Panc1 (cell line): Measurements from ENCODE around the gene LRP1B. TPM values are rescaled to one million over a fixed set of nuclear protein-coding genes. Genes with fewer than 3 reads are reported as not detected.

Experiments used
- ATAC-seq: fragments of 200-7000 bp; cut with Tn5 transposase; 2 replicates; pipeline ENCODE4 v1.9.1; 2020; ENCODE audit warnings: mild to moderate bottlenecking, moderate library complexity
- BruUV-seq: library from RNA; stranded (reverse); fragments of 400-500 nt; replicated peaks from 2 replicates; lab custom pipeline; 2021; lab: Mats Ljungman, UMichigan
- CTCF ChIA-PET: fragments of 300-600 bp; sonication (Branson Sonifier 250); formaldehyde crosslinking; loops from one replicate; lab custom pipeline; 2022; ENCODE audit warnings: antibody characterized with exemption; lab: Charles Lee
- POLR2A ChIA-PET: fragments of 300-600 bp; sonication (Branson Sonifier 250); formaldehyde crosslinking; loops from one replicate; lab custom pipeline; 2022; ENCODE audit warnings: antibody characterized with exemption; lab: Charles Lee
- DNase-seq: peaks from one replicate; pipeline ENCODE4 v3.0.0-alpha.2; 2010; ENCODE audit warnings: low read depth, low spot score
- H3K27ac ChIP-seq: 2 replicates; pipeline ENCODE4 v1.5.1; 2011; ENCODE audit warnings: mild to moderate bottlenecking, low read length, inconsistent platforms
- H3K27me3 ChIP-seq: fragments of 200-500 bp; sonication (Bioruptor generic); 2 replicates; pipeline ENCODE4 v1.6.0; 2014; ENCODE audit warnings: low read length, inconsistent platforms; ENCODE audit not compliant: control insufficient read depth, insufficient read depth
- H3K36me3 ChIP-seq: fragments of 200-500 bp; sonication (Bioruptor generic); 2 replicates; pipeline ENCODE4 v1.5.1; 2014; ENCODE audit warnings: inconsistent platforms, mild to moderate bottlenecking, low read length, moderate library complexity; ENCODE audit not compliant: control insufficient read depth, insufficient read depth
- H3K4me1 ChIP-seq: 2 replicates; pipeline ENCODE4 v1.5.1; 2011; ENCODE audit warnings: inconsistent platforms, mild to moderate bottlenecking, low read length, moderate library complexity; ENCODE audit not compliant: control insufficient read depth, insufficient read depth
- H3K4me3 ChIP-seq, 2 experiments: 2 replicates each; pipeline ENCODE4 v1.5.1; 2011 to 2012; ENCODE audit warnings: low read depth in 2 of 2, low read length in 2 of 2, mild to moderate bottlenecking in 2 of 2, inconsistent platforms in 1 of 2, moderate library complexity in 1 of 2
- H3K9me3 ChIP-seq: fragments of 200-500 bp; sonication (Bioruptor generic); 2 replicates; pipeline ENCODE4 v1.5.1; 2014; ENCODE audit warnings: low read depth, mild to moderate bottlenecking, inconsistent platforms, low read length, moderate library complexity; ENCODE audit not compliant: control insufficient read depth, insufficient read depth
- POLR2AphosphoS5 ChIP-seq: IDR thresholded peaks from 2 replicates; pipeline ENCODE4 v1.6.1; 2012; ENCODE audit warnings: mild to moderate bottlenecking, low read depth, low read length, moderate library complexity
- SIN3A ChIP-seq: IDR thresholded peaks from 2 replicates; pipeline ENCODE4 v1.6.1; 2012; ENCODE audit warnings: low read depth, mild to moderate bottlenecking, low read length, moderate library complexity, borderline replicate concordance; ENCODE audit not compliant: insufficient read depth
- TCF7L2 ChIP-seq: IDR thresholded peaks from 2 replicates; pipeline ENCODE4 v1.6.1; 2011; ENCODE audit warnings: mild to moderate bottlenecking, low read depth, low read length, inconsistent platforms
- in situ Hi-C: cut with HindIII; loops from 2 replicates; pipeline ENCODE4 v1.10.0; 2016; ENCODE audit warnings: low sequenced_read_pairs, low pct_unique_long_range_greater_than_20kb
- intact Hi-C: fragments of 100-400 bp; cut with micrococcal nuclease; formaldehyde crosslinking; loops from one replicate; pipeline ENCODE4 v1.10.0; 2022; ENCODE audit not compliant: unreplicated experiment
- total RNA-seq: library from RNA; stranded (reverse); gene quantifications from one replicate; pipeline ENCODE4 v1.2.1, GENCODE V29; 2021; ENCODE audit not compliant: unreplicated experiment
- TF ChIP-seq, protein P1 (sequence below): fragments of 450-650 bp; IDR thresholded peaks from 2 replicates; pipeline ENCODE4 v1.5.1; 2017; ENCODE audit warnings: mild to moderate bottlenecking
- TF ChIP-seq, protein P2 (sequence below), 2 experiments: IDR thresholded peaks; 2 replicates each; pipeline ENCODE4 v1.6.1; 2011 to 2012; ENCODE audit warnings: low read depth in 2 of 2, control low read depth in 1 of 2, low read length in 1 of 2, mild to moderate bottlenecking in 1 of 2, moderate library complexity in 1 of 2; ENCODE audit not compliant: insufficient read depth in 1 of 2

LRP1B gene
- total RNA-seq, 1 experiment from 2014 or later, result 0.54 TPM

DNA sequence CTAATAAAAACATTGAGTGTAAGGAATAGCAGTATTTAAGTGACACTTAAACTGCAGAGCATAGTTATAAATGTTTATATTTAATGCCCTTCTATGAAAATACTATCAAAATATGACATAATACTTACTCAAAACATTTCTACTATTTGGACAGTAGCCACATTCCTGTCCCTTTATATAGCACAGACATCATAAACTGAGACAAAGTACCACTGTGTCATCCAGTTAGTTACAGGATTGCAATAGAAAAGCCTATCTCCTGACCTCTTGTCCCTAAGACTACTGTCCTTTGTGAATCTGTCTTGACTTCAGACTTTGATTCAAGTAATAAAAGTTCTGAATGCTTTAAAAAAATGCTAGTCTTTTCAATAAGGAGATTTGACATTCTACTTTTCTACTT, 1822.1 kb downstream of the LRP1B start:
- Histone ChIP-seq H3K4me1 (no peaks in the 10 kb centered on the region), H3K9me3 (no peaks in the 10 kb centered on the region), H3K4me3 (no peak overlapping the region), H3K27me3 (no peaks in the 10 kb centered on the region), H3K36me3 (no peaks in the 10 kb centered on the region), H3K27ac (no peak overlapping the region)
- DNase-seq (no peak), ATAC-seq (no peak)
- ChIA-PET CTCF (no interaction called here), POLR2A (no interaction called here)
- TF ChIP-seq SIN3A (no peak), POLR2AphosphoS5 (no peak), TCF7L2 (no peak)
- TF ChIP-seq, protein P1, sequence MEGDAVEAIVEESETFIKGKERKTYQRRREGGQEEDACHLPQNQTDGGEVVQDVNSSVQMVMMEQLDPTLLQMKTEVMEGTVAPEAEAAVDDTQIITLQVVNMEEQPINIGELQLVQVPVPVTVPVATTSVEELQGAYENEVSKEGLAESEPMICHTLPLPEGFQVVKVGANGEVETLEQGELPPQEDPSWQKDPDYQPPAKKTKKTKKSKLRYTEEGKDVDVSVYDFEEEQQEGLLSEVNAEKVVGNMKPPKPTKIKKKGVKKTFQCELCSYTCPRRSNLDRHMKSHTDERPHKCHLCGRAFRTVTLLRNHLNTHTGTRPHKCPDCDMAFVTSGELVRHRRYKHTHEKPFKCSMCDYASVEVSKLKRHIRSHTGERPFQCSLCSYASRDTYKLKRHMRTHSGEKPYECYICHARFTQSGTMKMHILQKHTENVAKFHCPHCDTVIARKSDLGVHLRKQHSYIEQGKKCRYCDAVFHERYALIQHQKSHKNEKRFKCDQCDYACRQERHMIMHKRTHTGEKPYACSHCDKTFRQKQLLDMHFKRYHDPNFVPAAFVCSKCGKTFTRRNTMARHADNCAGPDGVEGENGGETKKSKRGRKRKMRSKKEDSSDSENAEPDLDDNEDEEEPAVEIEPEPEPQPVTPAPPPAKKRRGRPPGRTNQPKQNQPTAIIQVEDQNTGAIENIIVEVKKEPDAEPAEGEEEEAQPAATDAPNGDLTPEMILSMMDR, result no peak
- TF ChIP-seq, protein P2, sequence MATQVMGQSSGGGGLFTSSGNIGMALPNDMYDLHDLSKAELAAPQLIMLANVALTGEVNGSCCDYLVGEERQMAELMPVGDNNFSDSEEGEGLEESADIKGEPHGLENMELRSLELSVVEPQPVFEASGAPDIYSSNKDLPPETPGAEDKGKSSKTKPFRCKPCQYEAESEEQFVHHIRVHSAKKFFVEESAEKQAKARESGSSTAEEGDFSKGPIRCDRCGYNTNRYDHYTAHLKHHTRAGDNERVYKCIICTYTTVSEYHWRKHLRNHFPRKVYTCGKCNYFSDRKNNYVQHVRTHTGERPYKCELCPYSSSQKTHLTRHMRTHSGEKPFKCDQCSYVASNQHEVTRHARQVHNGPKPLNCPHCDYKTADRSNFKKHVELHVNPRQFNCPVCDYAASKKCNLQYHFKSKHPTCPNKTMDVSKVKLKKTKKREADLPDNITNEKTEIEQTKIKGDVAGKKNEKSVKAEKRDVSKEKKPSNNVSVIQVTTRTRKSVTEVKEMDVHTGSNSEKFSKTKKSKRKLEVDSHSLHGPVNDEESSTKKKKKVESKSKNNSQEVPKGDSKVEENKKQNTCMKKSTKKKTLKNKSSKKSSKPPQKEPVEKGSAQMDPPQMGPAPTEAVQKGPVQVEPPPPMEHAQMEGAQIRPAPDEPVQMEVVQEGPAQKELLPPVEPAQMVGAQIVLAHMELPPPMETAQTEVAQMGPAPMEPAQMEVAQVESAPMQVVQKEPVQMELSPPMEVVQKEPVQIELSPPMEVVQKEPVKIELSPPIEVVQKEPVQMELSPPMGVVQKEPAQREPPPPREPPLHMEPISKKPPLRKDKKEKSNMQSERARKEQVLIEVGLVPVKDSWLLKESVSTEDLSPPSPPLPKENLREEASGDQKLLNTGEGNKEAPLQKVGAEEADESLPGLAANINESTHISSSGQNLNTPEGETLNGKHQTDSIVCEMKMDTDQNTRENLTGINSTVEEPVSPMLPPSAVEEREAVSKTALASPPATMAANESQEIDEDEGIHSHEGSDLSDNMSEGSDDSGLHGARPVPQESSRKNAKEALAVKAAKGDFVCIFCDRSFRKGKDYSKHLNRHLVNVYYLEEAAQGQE (IDR thresholded peaks at IDR 0.05; ENCODE audit: insufficient read depth in 1 of 2, low read depth in 2 of 2, low read length in 1 of 2), result no peak
- in situ Hi-C loops, result no loop called here
- intact Hi-C loops, result no loop called here
- BruUV-seq, result no TSS peak

DNA sequence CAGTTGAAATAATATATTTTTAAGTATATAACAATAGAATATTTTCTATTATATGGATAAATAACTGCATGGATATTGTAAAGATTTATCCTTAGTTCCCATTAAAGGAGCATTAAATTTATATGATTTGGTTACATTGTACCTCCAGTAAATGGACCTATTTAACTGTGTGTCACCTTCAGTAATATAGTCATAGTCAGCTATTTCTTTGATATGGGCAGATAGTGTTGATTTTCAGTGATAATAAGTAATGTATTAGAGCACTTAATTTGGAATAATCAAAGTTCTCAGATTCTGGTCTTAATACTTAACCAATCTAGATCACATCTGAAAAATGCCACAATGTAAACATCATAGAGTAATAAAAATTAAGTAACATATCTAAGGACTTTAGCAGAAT, 1823.3 kb downstream of the LRP1B start:
- intact Hi-C loops, result no loop called here
- H3K4me1 ChIP-seq, result no peaks in the 10 kb centered on the region
- CTCF ChIA-PET, result no interaction called here
- ATAC-seq (no peak), DNase-seq (no peak)
- no peaks in the 10 kb centered on the region for H3K9me3 ChIP-seq
- no peaks in the 10 kb centered on the region for H3K36me3 ChIP-seq
- no peak overlapping the region for H3K4me3 ChIP-seq
- TF ChIP-seq, protein P1, result no peak
- TF ChIP-seq, protein P2 (IDR thresholded peaks at IDR 0.05; ENCODE audit: insufficient read depth in 1 of 2, low read depth in 2 of 2, low read length in 1 of 2), result no peak
- TF ChIP-seq TCF7L2 (no peak), POLR2AphosphoS5 (no peak), SIN3A (no peak)
- H3K27ac ChIP-seq, result no peak overlapping the region
- POLR2A ChIA-PET, result no interaction called here
- no peaks in the 10 kb centered on the region for H3K27me3 ChIP-seq
- BruUV-seq, result no TSS peak
- in situ Hi-C loops, result no loop called here
